ENCODE results near the gene ZNF407.

Gene ZNF407

DNA sequence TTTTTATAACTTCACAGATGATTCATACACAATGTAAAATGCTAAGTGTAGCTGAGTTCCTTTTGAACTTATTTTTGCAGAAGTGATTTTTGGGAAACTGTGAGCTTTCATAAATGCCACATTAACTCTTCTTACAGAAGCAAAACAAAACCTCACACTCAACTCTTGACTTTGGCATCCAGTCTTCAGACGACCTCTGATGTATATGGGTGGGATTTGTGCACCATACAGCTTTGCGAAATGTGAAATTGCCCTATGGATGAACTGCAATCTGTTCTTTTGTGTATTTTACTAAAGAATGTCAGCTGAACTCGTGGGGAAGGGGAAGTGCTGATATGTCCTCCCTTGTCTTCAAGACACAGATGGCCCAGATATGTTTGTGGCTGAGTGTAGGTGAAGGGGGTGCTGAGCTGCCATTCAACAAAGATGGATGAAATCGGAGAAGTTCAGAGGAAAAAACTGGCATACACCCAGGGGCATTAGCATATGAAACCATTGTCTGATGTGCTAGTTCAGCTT lies 393.0 kb downstream of the ZNF407 start:
- ATAC-seq, result no peak
- TF ChIP-seq CSRNP3 (CRISPR knock-in tag; IDR thresholded peaks at IDR 0.05) (no peak), ARNTL (CRISPR knock-in tag; IDR thresholded peaks at IDR 0.05; ENCODE audit: borderline replicate concordance, low read depth) (no peak)

DNA sequence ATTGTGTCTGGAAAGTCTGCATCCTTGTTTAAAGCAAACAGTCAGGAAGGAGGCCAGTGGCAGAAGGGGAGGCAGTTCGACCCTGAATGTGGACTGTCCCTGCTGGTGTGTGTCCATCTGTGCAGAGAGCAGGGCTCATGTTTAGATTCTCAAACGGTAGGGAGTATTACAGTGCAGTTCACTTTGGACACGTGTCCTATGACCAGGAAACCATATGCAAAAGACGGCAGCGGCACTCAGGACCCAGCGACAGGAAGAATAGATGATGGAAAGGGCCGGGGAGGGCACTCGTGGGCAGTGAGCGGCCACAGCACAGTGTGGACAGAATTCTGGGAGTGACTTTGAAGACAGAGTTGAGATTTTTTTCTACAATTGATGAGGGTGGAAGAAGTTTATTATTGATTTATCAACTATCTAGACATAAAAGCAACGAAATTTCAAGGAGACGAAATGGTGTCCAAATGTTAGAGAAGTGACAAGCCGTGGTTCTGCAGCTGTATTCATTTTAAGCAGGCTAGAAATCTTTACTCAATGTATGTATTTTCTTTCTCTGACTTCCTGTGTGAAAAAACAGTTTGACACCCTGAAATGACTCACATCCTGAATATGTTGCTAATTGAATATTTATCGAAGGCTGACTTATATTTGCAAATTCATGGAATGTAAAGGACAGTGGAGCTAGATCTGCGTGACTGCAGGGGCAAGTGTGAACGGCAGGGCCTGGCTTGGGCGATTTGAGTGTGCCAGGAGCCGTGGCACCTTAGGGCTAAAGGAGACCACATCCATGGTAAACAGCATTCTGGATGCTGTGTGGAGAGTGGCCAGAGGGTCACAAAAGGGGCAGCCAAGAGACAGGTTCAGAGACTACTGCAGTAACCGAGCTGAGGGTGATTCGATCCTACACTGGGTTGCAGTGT lies 397.1 kb downstream of the ZNF407 start:
- TF ChIP-seq TSHZ2 (CRISPR knock-in tag; IDR thresholded peaks at IDR 0.05) (no peak), CSRNP3 (CRISPR knock-in tag; IDR thresholded peaks at IDR 0.05) (no peak), GLIS3 (CRISPR knock-in tag; IDR thresholded peaks at IDR 0.05) (no peak), ARNTL (CRISPR knock-in tag; IDR thresholded peaks at IDR 0.05; ENCODE audit: borderline replicate concordance, low read depth) (no peak), TCF4 (CRISPR knock-in tag; IDR thresholded peaks at IDR 0.05; ENCODE audit: borderline replicate concordance) (no peak), PATZ1 (CRISPR knock-in tag; IDR thresholded peaks at IDR 0.05; ENCODE audit: borderline replicate concordance) (no peak), ZC3H10 (CRISPR knock-in tag; IDR thresholded peaks at IDR 0.05) (no peak), PPARA (CRISPR knock-in tag; IDR thresholded peaks at IDR 0.05; ENCODE audit: borderline replicate concordance) (no peak), OSR1 (CRISPR knock-in tag; IDR thresholded peaks at IDR 0.05) (no peak), ZNF8 (CRISPR knock-in tag; IDR thresholded peaks at IDR 0.05) (no peak)
- TF ChIP-seq, protein P1, sequence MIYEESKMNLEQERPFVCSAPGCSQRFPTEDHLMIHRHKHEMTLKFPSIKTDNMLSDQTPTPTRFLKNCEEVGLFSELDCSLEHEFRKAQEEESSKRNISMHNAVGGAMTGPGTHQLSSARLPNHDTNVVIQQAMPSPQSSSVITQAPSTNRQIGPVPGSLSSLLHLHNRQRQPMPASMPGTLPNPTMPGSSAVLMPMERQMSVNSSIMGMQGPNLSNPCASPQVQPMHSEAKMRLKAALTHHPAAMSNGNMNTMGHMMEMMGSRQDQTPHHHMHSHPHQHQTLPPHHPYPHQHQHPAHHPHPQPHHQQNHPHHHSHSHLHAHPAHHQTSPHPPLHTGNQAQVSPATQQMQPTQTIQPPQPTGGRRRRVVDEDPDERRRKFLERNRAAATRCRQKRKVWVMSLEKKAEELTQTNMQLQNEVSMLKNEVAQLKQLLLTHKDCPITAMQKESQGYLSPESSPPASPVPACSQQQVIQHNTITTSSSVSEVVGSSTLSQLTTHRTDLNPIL (CRISPR knock-in tag; IDR thresholded peaks at IDR 0.05; ENCODE audit: low read depth), result no peak
- ATAC-seq, result peak; percentile 62

- no peak for ATAC-seq
- no peak for TF ChIP-seq TCF4 (CRISPR knock-in tag; IDR thresholded peaks at IDR 0.05; ENCODE audit: borderline replicate concordance)
These were observed 397.7 kb downstream of the ZNF407 start for GRCh38 chr18:74995419-74995736.

- ATAC-seq, result no peak
- TF ChIP-seq TSHZ2 (CRISPR knock-in tag; IDR thresholded peaks at IDR 0.05) (no peak), ISL1 (CRISPR knock-in tag; IDR thresholded peaks at IDR 0.05) (no peak), ZNF565 (CRISPR knock-in tag; conservative IDR thresholded peaks at IDR 0.05; ENCODE audit: low read depth) (no peak), OSR1 (CRISPR knock-in tag; IDR thresholded peaks at IDR 0.05) (no peak), TCF4 (CRISPR knock-in tag; IDR thresholded peaks at IDR 0.05; ENCODE audit: borderline replicate concordance) (no peak), ARNTL (CRISPR knock-in tag; IDR thresholded peaks at IDR 0.05; ENCODE audit: borderline replicate concordance, low read depth) (no peak), ZC3H10 (CRISPR knock-in tag; IDR thresholded peaks at IDR 0.05) (no peak), ZFP30 (CRISPR knock-in tag; IDR thresholded peaks at IDR 0.05) (no peak), ZNF8 (CRISPR knock-in tag; IDR thresholded peaks at IDR 0.05) (no peak), ESRRG (CRISPR knock-in tag; IDR thresholded peaks at IDR 0.05) (no peak)
- TF ChIP-seq, protein P2, sequence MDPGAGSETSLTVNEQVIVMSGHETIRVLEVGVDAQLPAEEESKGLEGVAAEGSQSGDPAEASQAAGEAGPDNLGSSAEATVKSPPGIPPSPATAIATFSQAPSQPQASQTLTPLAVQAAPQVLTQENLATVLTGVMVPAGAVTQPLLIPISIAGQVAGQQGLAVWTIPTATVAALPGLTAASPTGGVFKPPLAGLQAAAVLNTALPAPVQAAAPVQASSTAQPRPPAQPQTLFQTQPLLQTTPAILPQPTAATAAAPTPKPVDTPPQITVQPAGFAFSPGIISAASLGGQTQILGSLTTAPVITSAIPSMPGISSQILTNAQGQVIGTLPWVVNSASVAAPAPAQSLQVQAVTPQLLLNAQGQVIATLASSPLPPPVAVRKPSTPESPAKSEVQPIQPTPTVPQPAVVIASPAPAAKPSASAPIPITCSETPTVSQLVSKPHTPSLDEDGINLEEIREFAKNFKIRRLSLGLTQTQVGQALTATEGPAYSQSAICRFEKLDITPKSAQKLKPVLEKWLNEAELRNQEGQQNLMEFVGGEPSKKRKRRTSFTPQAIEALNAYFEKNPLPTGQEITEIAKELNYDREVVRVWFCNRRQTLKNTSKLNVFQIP (CRISPR knock-in tag; IDR thresholded peaks at IDR 0.05; ENCODE audit: borderline replicate concordance, low read depth), result no peak
- TF ChIP-seq, protein P1 (CRISPR knock-in tag; IDR thresholded peaks at IDR 0.05; ENCODE audit: low read depth), result no peak
These were observed 398.4 kb downstream of the ZNF407 start for GRCh38 chr18:74996055-74996454.
